Activated CD8-positive, alpha-beta T cell treated with anti-CD3 and anti-CD28 coated beads for 36 hours (primary cell): ENCODE results near the gene WDR62. TPM values are rescaled to one million over a fixed set of nuclear protein-coding genes. Genes with fewer than 3 reads are reported as not detected.
"Not testable (repeated sequence)": the region's sequence is repeated elsewhere in the genome, so short reads cannot be mapped to it uniquely, and the experiment has no call there.

Experiments used
- ATAC-seq: fragments of 200-7000 bp; cut with Tn5 transposase; one replicate; pipeline ENCODE4 v1.10.0; 2021; ENCODE audit warnings: mild to moderate bottlenecking, moderate library complexity
- CTCF ChIA-PET: fragments of 350-600 bp; sonication (Branson Sonifier 250); formaldehyde crosslinking; loops from one replicate; lab custom pipeline; 2021; ENCODE audit warnings: antibody characterized with exemption; lab: Charles Lee
- POLR2A ChIA-PET: fragments of 350-600 bp; sonication (Branson Sonifier 250); formaldehyde crosslinking; loops from one replicate; lab custom pipeline; 2021; ENCODE audit warnings: antibody characterized with exemption; lab: Charles Lee
- DNase-seq: peaks from one replicate; pipeline ENCODE4 v3.0.0-alpha.2; 2020
- H3K27ac Mint-ChIP-seq: one replicate; pipeline ENCODE4 v1.8.0; 2021; ENCODE audit warnings: mild to moderate bottlenecking, mixed read lengths
- H3K27me3 Mint-ChIP-seq: one replicate; pipeline ENCODE4 v1.8.0; 2021; ENCODE audit warnings: mixed read lengths
- H3K36me3 Mint-ChIP-seq: one replicate; pipeline ENCODE4 v1.8.0; 2021; ENCODE audit warnings: low read depth, mixed read lengths
- H3K4me1 Mint-ChIP-seq: one replicate; pipeline ENCODE4 v1.8.0; 2021; ENCODE audit warnings: low read depth, mixed read lengths
- H3K4me3 Mint-ChIP-seq: one replicate; pipeline ENCODE4 v1.8.0; 2021; ENCODE audit warnings: mild to moderate bottlenecking, moderate library complexity, mixed read lengths
- H3K9me3 Mint-ChIP-seq: one replicate; pipeline ENCODE4 v1.8.0; 2021; ENCODE audit warnings: mixed read lengths
- CTCF ChIP-seq: fragments of 200-600 bp; IDR thresholded peaks from one replicate; pipeline ENCODE4 v1.8.0; 2022; ENCODE audit warnings: antibody characterized with exemption, mild to moderate bottlenecking
- intact Hi-C: fragments of 100-400 bp; cut with micrococcal nuclease; formaldehyde crosslinking; loops from one replicate; pipeline ENCODE4 v1.10.0; 2022
- total RNA-seq, 2 experiments: library from RNA; stranded (reverse); gene quantifications; one replicate each; pipeline ENCODE4 v1.2.3, GENCODE V29; 2021

Gene WDR62
- total RNA-seq, 2 experiments from 2014 or later, result 19.8 to 22.6 TPM

- DNase-seq, result no peak
- Mint-ChIP-seq H3K27ac (no peak overlapping the region), H3K9me3 (no peaks in the 10 kb centered on the region), H3K27me3 (no peaks in the 10 kb centered on the region), H3K4me3 (no peak overlapping the region), H3K4me1 (peaks cover 13% of the 10 kb centered on the region), H3K36me3 (peaks cover 3% of the 10 kb centered on the region)
- POLR2A ChIA-PET, result no interaction called here
- no peak for ATAC-seq
- intact Hi-C loops, result no loop called here
- no peak for TF ChIP-seq CTCF
- CTCF ChIA-PET, result no interaction called here
Measured at GRCh38 chr19:36040495-36040894, 14.2 kb upstream of the WDR62 start.

GRCh38 chr19:36041092-36041491, 13.6 kb upstream of the WDR62 start:
- H3K27me3 Mint-ChIP-seq, H3K4me3 Mint-ChIP-seq, H3K9me3 Mint-ChIP-seq, ATAC-seq, H3K27ac Mint-ChIP-seq, CTCF ChIA-PET, H3K4me1 Mint-ChIP-seq, H3K36me3 Mint-ChIP-seq, intact Hi-C loops, DNase-seq: not testable (repeated sequence)
- POLR2A ChIA-PET, result interaction anchor here (0.7 kb wide), 1 partner anchor 592 kb away, joined by 3 read pairs; no protein-coding TSS in a partner anchor

DNA sequence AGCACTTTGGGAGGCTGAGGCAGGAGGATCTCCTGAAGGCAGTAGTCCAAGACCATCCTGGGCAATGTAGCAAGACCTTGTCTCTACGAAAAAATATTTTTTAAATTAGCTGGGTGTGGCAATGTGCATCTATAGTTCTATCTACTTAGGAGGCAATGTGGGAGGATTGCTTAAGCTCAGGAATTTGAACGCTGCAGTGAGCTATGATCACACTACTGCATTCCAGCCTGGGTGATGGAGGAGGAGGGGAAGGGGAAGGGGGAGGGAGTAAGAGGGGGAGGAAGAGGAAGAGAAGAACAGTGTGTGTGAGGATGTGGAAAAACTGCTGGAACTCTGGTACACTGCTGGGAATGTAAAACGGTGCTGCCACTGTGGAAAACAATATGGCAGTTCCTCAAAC, 12.9 kb upstream of the WDR62 start:
- TF ChIP-seq CTCF, result no peak
- H3K27ac Mint-ChIP-seq, result no peak overlapping the region
- no peak for ATAC-seq

DNA sequence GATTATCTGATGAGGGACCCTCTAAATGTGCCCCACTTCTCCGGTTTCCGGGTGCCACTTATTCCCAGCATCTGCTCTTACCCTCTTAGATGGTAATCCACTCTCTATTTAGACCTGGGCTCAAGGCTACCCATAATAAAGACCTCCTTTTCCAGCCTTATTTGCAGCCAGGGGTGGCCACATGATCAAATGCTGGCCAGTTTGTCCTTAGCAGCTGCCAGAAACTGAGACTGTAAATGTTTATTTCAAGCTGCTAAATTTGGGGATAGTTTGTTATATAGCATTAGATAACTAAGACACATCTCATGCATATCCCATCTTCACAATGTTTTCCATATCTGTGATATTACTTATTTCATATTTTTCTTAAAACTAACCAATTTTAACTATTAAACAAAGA, 10.7 kb upstream of the WDR62 start:
- no peak overlapping the region for H3K4me3 Mint-ChIP-seq
- TF ChIP-seq CTCF, result no peak
- H3K4me1 Mint-ChIP-seq, result peaks cover 2% of the 10 kb centered on the region
- no peaks in the 10 kb centered on the region for H3K27me3 Mint-ChIP-seq
- ATAC-seq, result no peak
- H3K9me3 Mint-ChIP-seq, result no peaks in the 10 kb centered on the region
- POLR2A ChIA-PET, result no interaction called here
- intact Hi-C loops, result no loop called here
- CTCF ChIA-PET, result interaction anchor here (0.6 kb wide), 1 partner anchor 16 kb away, joined by 3 read pairs; no protein-coding TSS in a partner anchor
- H3K36me3 Mint-ChIP-seq, result peaks cover 3% of the 10 kb centered on the region
- DNase-seq, result no peak
- H3K27ac Mint-ChIP-seq, result no peak overlapping the region

More for the DNA sequence above, 12.9 kb upstream of the WDR62 start:
- DNase-seq, result no peak
- POLR2A ChIA-PET, result interaction anchor here (0.7 kb wide), 1 partner anchor 593 kb away, joined by 3 read pairs; no protein-coding TSS in a partner anchor
- Mint-ChIP-seq H3K27me3 (no peaks in the 10 kb centered on the region), H3K9me3 (no peaks in the 10 kb centered on the region), H3K4me3 (no peak overlapping the region), H3K4me1 (peaks cover 8% of the 10 kb centered on the region), H3K36me3 (peaks cover 3% of the 10 kb centered on the region)
- intact Hi-C loops, result no loop called here
- CTCF ChIA-PET, result no interaction called here

DNA sequence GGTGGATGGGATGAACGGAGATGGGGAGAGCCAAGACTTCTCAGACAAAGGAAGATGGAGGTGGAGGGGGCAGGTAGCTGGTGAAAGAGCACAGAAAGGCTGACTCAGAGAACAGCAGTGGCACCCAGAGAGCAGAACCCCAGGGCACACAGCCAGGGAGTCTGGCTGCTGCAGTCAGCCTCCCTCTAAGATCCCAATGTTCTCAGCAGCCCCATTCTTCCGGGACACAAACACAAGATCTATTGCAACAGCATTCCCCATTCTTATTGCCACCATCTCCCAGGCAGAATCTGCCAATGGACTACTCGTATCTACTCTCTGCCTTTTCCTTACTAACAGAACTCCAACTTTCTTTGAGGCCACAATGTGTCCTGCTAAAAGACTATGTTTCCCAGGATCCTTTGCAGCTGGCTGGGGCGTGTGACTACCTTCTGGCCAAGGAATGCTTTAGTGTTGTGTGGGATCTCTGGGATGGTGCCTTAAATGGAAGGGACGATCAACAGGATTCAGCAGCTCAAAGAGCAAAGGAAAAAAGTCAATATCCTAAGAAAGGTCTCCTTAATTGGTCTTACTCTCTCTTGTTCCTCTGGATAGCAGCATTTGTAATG, 8.2 kb upstream of the WDR62 start:
- no peak overlapping the region for H3K4me3 Mint-ChIP-seq
- no peak for ATAC-seq
- no peak overlapping the region for H3K27ac Mint-ChIP-seq
- H3K36me3 Mint-ChIP-seq, result peaks cover 2% of the 10 kb centered on the region
- no peaks in the 10 kb centered on the region for H3K9me3 Mint-ChIP-seq
- DNase-seq, result no peak
- H3K4me1 Mint-ChIP-seq, result peaks cover 2% of the 10 kb centered on the region
- ChIA-PET CTCF (no interaction called here), POLR2A (interaction anchor here (0.7 kb wide), 1 partner anchor 51 kb away, joined by 3 read pairs; no protein-coding TSS in a partner anchor)
- no peak for TF ChIP-seq CTCF
- no peaks in the 10 kb centered on the region for H3K27me3 Mint-ChIP-seq
- intact Hi-C loops, result no loop called here
